HK-2 (cell line): Measurements from ENCODE around the gene GSTM2.
"Not testable (repeated sequence)": the region's sequence is repeated elsewhere in the genome, so short reads cannot be mapped to it uniquely, and the experiment has no call there.

Experiments
- DNase-seq: peaks from one replicate; pipeline ENCODE4 v3.0.0-alpha.2; 2018; ENCODE audit not compliant: unreplicated experiment

GSTM2 gene

GRCh38 chr1:109644670-109645069 is 23.2 kb upstream of the GSTM2 start:
- no peak for DNase-seq

GRCh38 chr1:109649491-109649914 is 18.4 kb upstream of the GSTM2 start:
- DNase-seq: no peak

- no peak for DNase-seq
Observed at GRCh38 chr1:109650609-109651008, 17.2 kb upstream of the GSTM2 start.

- no peak for DNase-seq
Observed at GRCh38 chr1:109652402-109652801, 15.5 kb upstream of the GSTM2 start.

GRCh38 chr1:109653306-109653705 is 14.6 kb upstream of the GSTM2 start:
- DNase-seq: no peak

GRCh38 chr1:109654519-109654918 is 13.3 kb upstream of the GSTM2 start:
- no peak for DNase-seq

- no peak for DNase-seq
Observed at GRCh38 chr1:109655615-109656519, 12.0 kb upstream of the GSTM2 start, which contains the start of gene GSTM4. Gene GSTM4, plus strand, starts transcription at chr1:109656099. Its CDS starts 291 bp downstream, at chr1:109656390.

- no peak for DNase-seq
Observed at GRCh38 chr1:109657395-109657794, 10.5 kb upstream of the GSTM2 start.

- no peak for DNase-seq
Observed at GRCh38 chr1:109657970-109658369, 9.9 kb upstream of the GSTM2 start.

- DNase-seq: no peak
Observed at GRCh38 chr1:109658533-109659042, 9.3 kb upstream of the GSTM2 start.

- DNase-seq: no peak
Observed at GRCh38 chr1:109659145-109659544, 8.7 kb upstream of the GSTM2 start.

- no peak for DNase-seq
Observed at GRCh38 chr1:109659997-109660690, 7.7 kb upstream of the GSTM2 start.

GRCh38 chr1:109660691-109661026 is 7.2 kb upstream of the GSTM2 start:
- not testable (repeated sequence) for DNase-seq

GRCh38 chr1:109661391-109661790 is 6.5 kb upstream of the GSTM2 start:
- DNase-seq: no peak

GRCh38 chr1:109664671-109665070 is 3.2 kb upstream of the GSTM2 start:
- no peak for DNase-seq

GRCh38 chr1:109668123-109668775 is 392 bp downstream of the GSTM2 start:
- DNase-seq: no peak

- DNase-seq: no peak
Observed at GRCh38 chr1:109669246-109669948, 1.5 kb downstream of the GSTM2 start.

GRCh38 chr1:109669949-109670302 is 2.1 kb downstream of the GSTM2 start:
- DNase-seq: not testable (repeated sequence)

- DNase-seq: no peak
Observed at GRCh38 chr1:109671067-109671466, 3.2 kb downstream of the GSTM2 start.

GRCh38 chr1:109673861-109674260 is 6.0 kb downstream of the GSTM2 start:
- not testable (repeated sequence) for DNase-seq

- DNase-seq: not testable (repeated sequence)
Observed at GRCh38 chr1:109676683-109677381, 9.0 kb downstream of the GSTM2 start.
